Colon (tissue), 2 donors: Measurements from ENCODE around the gene CMTM4.

Source experiments
- FAIRE-seq: peaks from 2 replicates; lab custom pipeline; 2012; peaks lifted over from hg19 to GRCh38; lab: Jason Lieb, UNC
- donor health status: control.
- donor health status: control.

The CMTM4 gene

GRCh38 chr16:66696669-66697630 is at the start of gene CMTM4:
Gene CMTM4, minus strand, starts transcription at chr16:66696743. Its CDS starts 218 bp downstream, at chr16:66696525.
- no peak for FAIRE-seq

- FAIRE-seq = no peak
These were observed 49.5 kb upstream of the CMTM4 start for GRCh38 chr16:66746048-66746447.

GRCh38 chr16:66741950-66742808 is 45.6 kb upstream of the CMTM4 start:
- no peak for FAIRE-seq

- FAIRE-seq = no peak
These were observed 44.8 kb upstream of the CMTM4 start for GRCh38 chr16:66741169-66741900.

GRCh38 chr16:66740533-66740932 is 44.0 kb upstream of the CMTM4 start:
- FAIRE-seq = no peak

GRCh38 chr16:66740010-66740409 is 43.5 kb upstream of the CMTM4 start:
- no peak for FAIRE-seq

- no peak for FAIRE-seq
These were observed 39.3 kb upstream of the CMTM4 start for GRCh38 chr16:66735891-66736290.

GRCh38 chr16:66731101-66731500 is 34.6 kb upstream of the CMTM4 start:
- no peak for FAIRE-seq

- FAIRE-seq = no peak
These were observed 32.3 kb upstream of the CMTM4 start for GRCh38 chr16:66728804-66729203.

GRCh38 chr16:66728117-66728787 is 31.7 kb upstream of the CMTM4 start:
- FAIRE-seq = no peak

- FAIRE-seq = no peak
These were observed 24.2 kb upstream of the CMTM4 start for GRCh38 chr16:66720766-66721165.

GRCh38 chr16:66719246-66719645 is 22.7 kb upstream of the CMTM4 start:
- no peak for FAIRE-seq

- FAIRE-seq = no peak
These were observed 21.2 kb upstream of the CMTM4 start for GRCh38 chr16:66717776-66718175.

GRCh38 chr16:66717112-66717675 is 20.7 kb upstream of the CMTM4 start:
- FAIRE-seq = no peak

GRCh38 chr16:66714654-66715307 is 18.2 kb upstream of the CMTM4 start:
- no peak for FAIRE-seq

GRCh38 chr16:66714062-66714461 is 17.5 kb upstream of the CMTM4 start:
- FAIRE-seq = no peak

GRCh38 chr16:66713076-66713475 is 16.5 kb upstream of the CMTM4 start:
- FAIRE-seq = no peak

- FAIRE-seq = no peak
These were observed 16.0 kb upstream of the CMTM4 start for GRCh38 chr16:66712512-66712911.

GRCh38 chr16:66711581-66711980 is 15.0 kb upstream of the CMTM4 start:
- FAIRE-seq = no peak

GRCh38 chr16:66706506-66706880 is 9.9 kb upstream of the CMTM4 start:
- FAIRE-seq = no peak
